Activated naive CD4-positive, alpha-beta T cell treated with anti-CD3 and anti-CD28 coated beads, Interleukin-2, amount 50 U/mL, for 16 hours (primary cell): Measurements from ENCODE around the gene WDR62.

ENCODE experiments used
- DNase-seq: peaks from one replicate; pipeline ENCODE4 v3.0.0-alpha.2; 2020

Gene WDR62

DNA sequence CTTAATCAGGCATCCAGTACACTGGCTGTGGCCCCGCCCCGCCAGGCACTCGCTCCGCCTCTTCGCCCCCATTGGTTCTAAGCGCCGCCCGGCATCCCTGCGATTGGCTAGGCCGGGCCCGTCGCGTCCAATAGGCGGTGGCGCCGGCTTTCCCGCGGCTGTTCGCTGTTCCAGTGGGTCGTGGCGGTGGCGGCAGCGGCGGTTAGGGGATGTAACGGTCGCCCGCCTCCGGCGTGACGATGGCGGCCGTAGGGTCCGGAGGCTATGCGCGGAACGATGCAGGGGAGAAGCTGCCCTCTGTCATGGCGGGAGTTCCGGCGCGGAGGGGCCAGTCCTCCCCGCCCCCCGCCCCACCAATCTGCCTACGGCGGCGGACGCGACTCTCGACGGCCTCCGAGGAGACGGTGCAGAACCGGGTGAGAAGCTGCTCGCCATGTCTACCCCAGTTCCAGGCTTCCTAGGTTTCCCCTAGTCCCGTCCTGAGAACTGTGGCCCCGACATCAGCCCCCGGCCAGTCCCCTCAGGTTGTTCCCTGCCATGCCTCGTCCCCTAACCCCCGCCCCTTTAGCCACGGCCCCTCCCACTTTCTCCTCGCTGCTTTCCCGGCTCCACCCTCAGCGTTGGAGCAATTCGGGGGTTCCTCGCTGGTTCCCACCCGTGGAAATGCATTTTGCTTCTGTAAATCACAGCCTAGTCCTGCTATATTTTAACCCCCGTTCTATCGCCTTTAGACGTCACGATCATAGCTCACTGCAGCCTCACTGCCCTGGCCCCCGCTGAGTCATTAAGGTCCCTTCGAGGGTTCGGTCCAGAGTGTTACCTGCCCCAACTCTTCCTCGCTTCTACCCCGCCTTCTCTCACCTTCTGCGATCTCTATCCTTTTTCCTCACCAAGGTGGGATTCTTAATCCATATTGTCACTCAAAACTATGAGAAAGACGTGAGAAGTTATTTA is at the start of gene WDR62:
TSS of gene WDR62 (plus strand) at position 165 of the 954 bp plus-strand sequence. CDS start at position 240, 75 bp downstream.
- DNase-seq = peak; percentile 96

DNA sequence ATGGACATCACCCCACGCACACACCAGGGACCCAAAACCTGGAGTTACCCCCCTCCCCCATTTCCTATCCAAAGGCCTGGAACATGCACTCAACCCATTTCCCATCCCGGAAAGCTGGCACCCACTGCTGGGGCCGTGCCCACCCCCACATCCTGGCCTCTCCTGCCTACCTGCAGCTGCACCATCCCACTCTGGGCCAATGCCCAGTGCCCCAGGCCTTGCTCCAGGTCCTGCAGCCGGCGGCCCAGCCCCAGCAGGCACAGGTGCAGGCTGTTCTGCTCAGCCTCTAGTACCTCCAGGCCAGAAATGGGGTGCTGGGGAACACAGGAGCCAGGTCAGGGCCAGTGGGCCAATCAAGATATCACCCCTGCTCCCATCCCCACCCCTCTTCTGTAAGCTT is 47.7 kb upstream of the WDR62 start:
- no peak for DNase-seq

DNA sequence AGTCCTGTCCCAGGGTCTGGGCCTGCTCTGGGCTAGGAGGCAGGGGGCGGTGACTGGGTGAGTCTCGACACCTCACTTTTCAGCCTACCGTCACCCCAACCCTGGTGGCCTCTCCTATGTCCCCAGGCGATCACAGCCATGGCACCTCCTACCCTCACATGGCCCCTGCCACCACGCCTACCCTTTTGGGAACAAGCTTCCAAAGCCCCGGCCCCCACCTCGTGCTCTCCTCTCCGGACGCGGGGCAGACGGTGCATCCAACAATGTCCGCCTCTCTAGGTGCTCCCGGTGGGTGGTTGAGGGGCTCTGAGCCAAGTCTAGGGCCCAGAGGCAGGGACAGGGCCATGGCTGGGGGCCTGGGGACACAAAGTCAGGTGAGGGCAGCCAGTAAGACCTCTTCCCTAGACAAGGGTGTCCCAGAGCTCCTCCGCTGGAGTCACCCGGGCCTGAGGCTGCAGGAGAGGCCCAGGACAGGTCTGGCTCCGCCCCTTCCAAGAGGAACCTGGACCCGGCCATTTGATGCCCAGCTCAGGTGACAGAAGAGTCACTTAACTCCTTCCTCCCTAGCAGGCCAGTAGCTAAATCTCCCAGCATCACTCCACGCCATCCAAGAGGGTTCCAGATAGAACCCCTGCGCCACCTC is 46.2 kb upstream of the WDR62 start, which contains the start of gene SYNE4:
TSS of gene SYNE4 (minus strand) at position 478 of the 643 bp plus-strand sequence. CDS start at position 346, 132 bp downstream.
- no peak for DNase-seq

DNA sequence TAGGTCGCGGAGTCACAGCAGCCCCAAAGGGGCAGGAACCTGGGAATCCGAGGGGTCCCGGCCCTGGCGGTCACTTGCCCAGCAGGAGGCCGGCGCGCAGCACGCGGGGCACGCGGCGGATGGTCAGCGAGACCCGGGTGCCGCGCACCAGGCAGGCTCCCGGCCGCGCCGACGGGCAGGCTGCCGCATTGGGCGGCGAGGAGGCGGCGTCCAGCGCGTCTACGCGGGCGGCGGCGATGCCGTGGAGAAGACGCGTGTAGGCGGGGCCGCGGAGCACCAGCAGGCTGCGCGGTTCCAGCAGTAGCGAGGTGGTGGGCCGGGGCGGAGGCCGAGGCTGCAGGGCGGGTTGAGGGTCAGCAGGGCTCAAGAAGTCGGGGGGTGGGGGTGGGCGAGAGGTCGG is 45.5 kb upstream of the WDR62 start:
- peak; percentile 63 for DNase-seq

DNA sequence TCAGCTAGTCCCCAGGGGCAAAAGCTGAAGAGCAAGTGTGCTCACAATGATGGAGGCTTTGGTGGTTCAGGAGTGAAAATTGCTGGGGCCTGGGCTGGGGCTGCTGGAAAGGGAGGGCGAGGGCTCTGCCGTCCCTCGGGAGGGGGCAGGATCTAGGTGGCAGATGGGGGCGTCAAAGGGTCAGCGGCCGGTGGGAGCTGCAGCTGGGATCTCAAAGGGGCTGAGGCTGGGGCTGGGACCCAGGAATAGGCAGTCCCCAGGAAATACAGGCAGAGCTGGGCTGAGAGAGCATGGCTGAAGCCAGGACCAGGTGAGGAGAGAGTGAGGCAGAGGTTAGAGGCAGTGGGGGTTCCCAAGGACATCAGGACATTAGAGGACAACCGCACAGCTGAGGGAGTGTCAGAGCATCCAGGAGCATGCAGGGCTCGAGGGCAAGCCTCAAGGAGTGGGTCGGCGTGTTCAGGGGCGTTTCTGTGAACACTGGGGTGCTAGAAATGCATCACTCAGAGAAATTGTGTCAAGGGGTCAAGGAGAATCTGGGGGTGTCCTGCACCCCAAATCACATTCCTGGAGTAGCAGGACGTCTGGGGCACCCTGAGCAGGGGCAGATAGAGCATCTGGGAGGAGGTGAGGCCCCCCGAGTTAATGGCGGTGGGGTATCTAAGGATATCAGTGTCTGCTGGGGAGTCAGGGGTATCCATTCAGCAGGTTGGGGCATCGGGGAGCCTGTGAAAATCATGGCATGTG is 44.9 kb upstream of the WDR62 start:
- DNase-seq = no peak

DNA sequence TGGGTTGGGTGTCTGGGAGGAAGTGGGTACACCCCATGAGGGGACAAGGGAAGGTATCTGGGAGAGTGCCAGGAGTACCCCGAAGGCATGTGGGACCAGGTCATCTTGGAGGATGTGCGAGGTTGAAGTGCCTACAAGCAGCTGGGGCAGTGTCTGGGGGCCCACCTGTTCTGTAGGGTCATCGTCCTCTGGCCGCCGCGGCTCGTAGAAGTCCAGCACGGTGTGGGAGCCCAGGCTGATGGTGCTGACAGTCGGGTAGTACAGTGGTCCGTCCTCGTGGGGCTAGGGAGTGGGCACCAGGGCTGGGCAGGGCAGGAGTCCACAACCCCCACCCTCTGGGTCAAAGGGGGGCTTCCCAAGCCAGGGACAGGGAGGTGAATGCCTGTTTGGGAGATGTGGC is 44.3 kb upstream of the WDR62 start:
- DNase-seq = no peak

DNA sequence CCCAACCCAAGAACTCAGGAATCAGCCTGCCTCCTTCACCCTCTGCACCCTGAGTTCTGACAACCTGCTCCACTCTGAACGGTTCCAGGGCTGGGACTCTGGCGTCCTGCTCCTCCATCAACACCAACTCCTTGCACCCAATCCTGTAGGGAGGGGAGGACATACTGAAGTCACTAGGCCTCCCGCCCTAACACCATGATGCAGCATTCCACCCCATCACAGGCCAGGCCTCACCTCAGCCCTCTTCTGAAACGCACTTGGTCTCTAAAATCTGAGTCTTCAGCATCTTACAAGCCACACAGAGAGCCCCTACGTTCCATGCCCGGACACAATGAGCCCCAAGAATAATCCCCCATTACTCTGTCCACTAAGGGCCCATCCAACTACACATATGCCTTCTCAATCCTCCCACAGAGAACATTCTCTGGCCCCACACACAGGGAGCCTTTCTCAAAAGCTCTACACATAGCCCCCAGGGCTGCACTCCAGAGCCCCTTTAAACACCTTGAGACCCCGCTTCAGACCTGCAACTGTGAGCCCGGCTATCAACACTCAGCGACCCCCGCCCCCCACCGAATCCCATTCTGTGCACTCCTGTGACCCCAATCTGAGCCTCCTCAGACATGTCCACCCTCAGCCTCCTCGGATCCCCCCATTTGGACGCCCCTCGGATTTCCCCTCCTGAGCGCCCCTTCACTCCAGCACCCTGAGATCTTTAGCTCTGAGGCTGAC is 41.3 kb upstream of the WDR62 start:
- DNase-seq = no peak

DNA sequence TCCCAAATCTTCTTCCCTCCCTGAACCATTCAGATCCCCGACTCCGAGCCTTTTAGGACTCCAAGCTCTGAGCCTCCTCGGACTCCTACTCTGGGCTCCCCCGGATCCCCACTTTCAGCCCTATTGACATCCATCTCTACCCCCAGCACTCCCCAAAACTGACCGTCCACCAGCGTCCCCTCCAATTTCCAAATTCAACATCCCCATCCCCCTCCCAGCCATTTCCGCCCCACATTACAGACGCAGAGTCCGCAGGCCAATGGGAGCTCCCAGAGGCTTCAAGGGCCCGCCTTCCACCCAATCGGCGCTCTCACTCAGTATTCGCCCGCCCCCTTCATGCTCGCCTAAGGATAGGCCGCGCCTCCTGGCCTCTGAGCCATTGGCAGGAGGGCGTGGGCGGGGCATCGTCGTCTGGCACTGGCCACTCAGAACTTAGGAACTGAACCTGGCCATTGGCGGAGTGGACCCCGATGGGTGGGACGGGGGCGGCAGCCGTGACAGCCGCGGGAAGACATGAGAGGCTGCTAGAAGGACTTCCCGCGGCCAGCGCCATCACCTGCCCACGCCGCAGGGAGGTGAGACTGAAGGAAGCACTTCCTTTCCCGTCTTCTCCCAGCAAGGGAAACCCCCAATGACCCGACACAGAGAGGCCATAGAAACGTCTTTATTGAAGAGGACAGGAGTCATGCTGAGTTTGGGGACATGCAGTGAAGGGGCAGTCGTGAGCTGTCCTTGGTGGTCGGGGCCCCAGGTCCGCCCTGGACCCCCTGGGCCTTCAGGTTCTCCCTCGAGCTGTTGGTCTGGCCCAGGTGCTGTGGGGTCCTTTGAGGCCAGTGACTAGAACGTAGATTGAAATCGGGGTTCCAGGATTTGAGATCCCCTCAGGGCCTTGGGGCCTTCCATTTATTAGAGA is 40.4 kb upstream of the WDR62 start, which contains the start of gene ALKBH6:
TSS of gene ALKBH6 (minus strand) at position 202 of the 913 bp plus-strand sequence. CDS start 816 bp downstream, outside the sequence.
- DNase-seq = peak; percentile 100

DNA sequence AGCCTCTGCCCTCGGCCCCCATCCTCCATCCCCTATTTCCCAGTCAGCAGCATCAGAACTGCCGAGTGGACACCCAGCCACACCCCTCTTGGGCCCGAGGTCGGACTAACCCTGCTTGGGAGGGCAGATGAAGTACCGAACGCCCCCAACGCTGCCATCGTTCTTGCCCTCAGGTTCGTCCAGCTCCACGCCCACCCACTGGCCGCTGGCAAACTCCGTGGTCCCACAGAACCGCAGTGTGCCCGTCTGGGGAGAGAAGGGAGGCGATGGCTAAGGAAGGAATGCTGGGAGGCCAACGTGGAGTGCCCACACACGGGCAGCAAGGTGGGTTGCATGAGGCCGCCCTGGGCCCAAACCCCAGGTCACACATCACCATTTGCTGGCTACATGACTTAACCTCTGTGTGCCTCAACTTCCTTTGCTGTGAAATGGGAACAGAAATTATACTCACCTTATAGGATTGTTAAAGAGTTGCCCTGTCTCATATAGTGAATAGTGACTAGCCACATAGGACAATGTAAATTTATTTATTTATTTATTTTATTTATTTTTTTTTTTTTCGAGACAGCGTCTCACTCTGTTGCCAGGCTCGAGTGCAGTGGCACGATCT is 35.5 kb upstream of the WDR62 start:
- DNase-seq = no peak

DNA sequence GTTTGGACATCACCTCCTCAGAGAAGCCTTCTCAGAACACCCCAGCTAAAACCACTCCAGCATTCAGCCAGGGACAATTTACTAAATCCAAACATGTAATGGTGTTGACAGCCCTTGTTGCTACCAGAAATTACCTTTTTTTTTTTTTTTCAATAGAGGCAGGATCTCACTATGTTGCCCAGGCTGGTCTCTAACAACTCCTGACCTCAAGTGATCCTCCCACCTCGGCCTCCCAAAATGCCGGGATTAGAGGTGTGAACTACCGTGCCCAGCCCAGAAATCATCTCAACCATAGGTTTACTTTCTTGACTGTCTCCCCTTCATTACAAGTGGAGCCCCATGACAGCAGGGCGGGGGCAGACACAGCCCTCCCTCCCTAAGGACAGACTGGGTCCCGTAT is 31.3 kb upstream of the WDR62 start:
- no peak for DNase-seq

DNA sequence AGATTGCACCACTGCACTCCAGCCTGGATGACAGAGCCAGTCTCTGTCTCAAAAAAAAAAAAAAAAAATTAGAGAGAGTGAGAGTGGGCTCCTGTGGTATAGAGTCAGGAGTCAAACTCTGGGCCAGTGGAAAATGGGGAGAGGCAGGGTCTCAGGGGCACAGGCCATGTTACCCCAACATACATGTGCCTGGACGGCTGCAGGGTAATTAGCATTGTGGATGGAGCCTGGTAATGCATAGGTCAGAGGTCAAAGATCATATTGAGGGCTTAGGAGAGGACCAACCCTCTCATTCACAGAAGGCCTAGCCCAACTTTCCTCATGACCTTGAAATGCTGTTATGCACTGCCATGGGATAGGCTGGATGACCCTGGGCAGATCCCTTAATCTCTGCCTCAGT is 29.2 kb upstream of the WDR62 start:
- no peak for DNase-seq

DNA sequence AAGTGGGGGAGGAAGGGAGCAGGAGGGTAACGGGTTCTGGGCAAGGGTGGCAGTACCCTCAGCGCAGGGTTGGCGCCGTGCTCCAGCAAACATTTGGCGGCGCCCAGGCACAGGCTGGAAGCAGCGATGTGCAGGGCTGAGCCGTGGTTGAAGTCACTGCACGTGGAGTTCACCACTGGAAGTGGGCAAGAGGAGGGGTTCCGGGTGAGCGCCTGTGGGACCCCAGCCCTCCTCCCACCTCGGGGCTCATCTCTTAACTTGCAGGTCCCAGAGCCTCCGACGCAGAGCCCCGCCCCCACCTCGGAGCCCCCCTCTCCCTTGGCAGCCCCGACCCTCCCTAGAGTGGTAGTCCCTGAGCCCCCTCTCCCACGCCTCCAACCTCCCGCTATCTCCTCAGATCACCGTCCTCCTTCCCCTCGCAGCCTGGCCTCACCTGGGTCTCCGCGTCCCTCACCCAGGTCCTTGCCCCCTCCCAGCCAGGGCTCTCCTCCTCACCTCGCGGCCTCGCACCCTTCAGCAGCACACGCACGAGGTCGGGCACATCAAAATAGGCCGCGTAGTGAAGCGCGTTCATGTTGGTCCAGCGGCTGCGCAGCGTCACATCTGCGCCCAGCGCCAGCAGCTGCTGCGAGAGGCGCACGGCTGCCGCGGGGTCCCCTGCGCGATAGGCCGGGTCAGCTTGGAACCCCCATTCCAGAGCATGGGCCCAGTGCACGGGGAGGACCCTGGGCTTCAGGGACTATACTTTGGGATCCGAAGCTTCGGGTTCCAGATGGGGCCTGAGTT is 28.4 kb upstream of the WDR62 start:
- no peak for DNase-seq

DNA sequence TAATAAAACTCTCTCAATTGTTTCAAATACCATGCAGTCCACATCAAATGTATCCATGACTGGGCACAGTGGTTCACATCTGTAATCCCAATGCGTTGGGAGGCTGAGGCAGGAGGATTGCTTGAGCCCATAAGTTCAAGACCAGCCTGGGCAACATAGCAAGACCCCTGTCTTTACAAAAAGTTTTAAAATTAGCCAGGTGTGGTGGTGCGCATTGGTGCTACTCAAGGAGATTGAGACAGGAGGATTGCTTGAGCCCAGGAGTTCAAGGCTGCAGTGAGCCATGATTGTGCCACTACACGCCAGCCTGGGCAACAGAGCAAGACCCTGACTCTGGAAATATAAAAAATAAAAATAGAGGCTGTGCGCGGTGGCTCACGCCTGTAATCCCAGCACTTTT is 27.0 kb upstream of the WDR62 start:
- no peak for DNase-seq

DNA sequence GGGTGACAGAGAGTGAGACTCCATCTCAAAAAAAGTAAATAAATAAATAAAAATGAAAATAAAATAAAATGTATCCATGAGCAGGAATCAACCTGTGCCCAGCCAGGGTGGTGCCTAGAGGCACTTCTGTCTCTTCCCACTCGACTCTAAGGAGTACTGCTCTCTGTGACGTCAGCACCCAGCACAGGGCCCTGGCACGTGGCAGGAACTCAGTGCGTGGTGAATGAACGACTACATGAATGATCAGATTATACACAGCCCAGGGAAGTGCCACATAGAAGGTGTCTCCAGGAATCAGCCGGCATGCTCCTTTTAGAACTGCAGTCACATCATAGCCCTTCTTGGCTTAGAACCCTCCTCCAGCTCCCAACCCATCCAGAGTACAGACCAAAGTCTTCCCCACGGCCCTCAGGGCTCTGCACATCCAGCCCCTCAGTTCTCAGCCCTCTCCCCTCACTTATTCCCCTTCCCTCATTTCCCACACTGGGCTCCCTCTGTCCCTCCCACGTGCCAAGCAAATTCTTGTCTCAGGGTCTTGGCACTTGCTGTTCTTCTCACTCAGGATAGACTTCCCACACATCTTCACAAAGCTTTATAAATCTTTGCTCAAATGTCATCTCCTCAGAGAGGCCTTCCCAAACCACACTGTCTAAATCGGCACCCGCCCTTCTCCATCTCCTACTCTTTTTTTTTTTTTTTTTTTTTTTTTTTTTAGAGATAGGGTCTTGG is 26.2 kb upstream of the WDR62 start:
- no peak for DNase-seq

DNA sequence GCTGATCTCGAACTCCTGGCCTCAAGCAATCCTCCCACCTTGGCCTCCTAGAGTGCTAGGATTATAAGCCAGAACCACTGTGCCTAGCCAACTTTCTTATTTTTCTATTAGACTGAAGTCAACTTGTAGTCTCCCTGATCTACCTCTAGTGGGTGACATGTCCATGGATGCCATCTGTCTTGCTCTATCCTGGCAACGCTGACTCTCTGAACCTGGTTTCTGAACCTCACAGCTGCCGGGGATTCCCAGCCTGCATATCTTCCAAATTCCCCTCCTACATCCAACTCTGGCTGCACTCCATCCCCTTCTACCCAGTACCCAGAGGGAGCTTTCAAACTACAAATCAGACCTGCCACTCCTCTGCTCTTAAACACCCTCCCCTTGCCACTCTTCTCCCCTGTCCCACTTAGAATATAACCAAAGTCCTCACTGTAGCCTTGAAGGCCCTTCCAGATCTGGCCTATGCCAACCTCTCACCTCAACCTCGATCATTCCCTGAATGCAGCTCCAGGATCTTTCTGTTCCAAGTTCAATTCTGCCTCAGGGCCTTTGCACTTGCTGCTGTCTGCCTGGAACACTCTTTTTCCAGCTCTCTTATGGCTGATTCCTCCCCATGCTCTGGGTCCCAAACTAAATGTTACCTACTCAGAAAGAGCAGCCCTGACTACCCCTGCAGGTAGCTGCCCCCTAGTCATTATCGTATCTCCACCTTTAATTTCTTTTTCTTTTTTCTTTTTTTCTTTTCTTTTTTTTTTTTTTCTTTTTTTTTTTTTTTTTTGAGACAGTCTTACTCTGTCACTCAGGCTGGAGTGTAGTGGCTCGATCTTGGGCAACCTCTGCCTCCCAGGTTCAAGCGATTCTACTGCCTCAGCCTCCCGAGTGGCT is 24.2 kb upstream of the WDR62 start:
- no peak for DNase-seq

DNA sequence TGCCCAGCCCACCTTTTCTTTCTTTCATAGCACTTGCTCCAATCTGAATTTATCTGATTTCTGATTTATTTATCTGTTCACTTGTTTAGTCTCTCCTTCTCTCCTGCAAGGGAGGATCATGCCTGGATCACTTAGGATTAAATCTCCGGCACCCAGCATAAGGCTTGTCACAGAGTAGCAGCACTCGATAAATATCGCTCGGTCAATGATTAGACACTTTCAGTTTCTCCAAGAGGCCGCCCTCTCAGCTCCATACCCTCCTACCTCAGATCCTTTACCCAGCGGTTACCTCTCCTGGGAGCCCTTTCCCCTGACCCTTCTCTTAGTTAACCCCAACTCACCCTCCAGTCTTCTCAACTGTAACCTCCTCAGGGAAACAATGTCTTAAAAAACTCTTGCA is 23.4 kb upstream of the WDR62 start:
- DNase-seq = no peak

DNA sequence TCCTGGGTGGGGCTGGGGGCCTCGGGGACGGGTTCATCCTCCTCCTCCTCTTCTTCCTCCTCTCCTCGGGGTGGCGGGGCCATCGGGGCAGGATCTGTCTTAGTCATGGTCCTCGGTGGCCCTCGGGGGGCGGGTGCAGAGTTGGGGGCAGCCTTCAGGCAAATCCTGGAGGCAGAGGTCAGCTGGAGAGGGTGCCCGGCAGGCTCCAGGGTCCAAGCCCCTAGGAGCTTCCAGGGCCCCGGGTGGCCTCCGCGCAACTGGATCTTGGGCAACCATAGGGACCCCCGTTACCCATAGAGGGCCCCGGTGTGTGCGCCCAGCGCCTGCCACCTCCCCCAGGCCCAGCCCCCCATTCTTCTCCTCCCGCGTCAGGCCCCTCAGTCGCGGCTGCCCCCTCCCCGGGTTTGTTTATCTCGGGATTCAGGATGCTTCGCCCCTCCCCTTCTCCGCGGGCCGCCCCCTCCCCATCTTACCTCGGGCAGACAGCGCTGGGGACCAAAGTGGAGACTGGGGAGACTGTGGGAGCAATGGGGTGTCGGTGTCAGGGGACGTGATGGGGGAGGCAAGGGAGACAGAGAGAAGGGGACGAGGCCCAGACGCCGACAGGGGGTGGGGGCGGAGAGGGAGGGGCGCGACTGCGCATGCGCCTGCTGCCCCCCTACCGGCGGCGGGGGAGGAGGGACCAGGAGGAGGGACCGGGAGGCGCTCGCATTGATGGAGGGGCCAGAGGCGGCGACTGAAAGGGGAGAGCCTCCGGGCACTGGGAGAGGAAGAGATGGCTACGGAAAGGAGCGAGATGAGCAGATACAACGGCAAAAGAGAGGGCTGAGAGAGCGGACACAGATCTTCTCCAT is 22.2 kb upstream of the WDR62 start, which contains the start of gene CLIP3:
TSS of gene CLIP3 (minus strand) at position 623 of the 854 bp plus-strand sequence. CDS start at position 107, 516 bp downstream.
- DNase-seq = peak; percentile 54
